SH-SY5Y (cell line): ENCODE results near the gene HNRNPH2.

Experiments
- GATA2 ChIP-seq: IDR thresholded peaks from 2 replicates; pipeline ENCODE4 v1.6.1; 2011; ENCODE audit warnings: mild to moderate bottlenecking, low read depth, low read length
- GATA3 ChIP-seq: IDR thresholded peaks from 2 replicates; pipeline ENCODE4 v1.6.1; 2011; ENCODE audit warnings: low read depth, mild to moderate bottlenecking, low read length, moderate library complexity

The HNRNPH2 gene

DNA sequence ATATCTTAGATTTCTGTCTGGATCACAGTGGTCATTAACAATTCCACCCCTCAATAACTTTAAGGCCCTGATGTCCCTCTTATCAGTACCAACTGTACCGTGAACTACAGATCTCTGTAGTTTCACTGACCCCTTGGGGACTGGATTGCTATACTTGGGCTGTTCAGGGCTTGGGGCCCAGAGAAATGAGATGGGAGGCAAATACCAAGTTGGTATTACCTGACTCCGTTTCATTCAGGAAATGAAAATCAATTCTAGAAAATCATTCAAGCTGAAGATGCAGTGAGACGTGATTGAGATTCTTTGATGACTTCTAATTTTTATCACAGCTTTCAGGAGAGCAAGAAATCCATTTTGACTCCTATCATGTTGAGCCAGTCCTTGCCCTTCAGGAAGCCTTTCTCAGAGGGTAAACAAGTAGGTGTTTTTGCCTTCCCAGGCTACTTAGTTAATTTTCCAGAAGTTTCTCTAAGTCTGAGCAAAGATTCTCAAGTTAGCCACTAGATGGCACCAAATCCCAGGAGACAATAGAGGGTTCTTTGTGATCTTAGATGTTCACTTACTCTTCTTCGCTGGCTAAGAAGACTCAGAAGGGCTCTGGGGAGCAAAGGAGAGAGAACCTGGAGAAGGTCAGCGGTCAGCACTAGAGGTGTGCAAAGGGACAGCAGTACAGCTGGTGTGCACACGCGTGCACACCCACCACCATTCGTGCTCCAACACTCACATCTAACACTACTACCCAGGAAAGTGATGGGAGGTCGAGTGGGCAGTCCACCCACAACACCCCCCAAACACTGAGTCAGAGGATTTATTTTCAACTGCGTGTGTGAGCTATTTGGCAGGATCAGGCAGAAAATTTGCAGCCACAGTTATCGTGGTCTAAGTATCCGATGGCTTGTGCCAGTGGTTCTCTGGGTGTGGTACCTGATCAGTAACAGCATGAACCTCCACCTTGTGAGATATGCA, 7.4 kb downstream of the HNRNPH2 start:
- TF ChIP-seq GATA2, result no peak
- TF ChIP-seq GATA3, result no peak

DNA sequence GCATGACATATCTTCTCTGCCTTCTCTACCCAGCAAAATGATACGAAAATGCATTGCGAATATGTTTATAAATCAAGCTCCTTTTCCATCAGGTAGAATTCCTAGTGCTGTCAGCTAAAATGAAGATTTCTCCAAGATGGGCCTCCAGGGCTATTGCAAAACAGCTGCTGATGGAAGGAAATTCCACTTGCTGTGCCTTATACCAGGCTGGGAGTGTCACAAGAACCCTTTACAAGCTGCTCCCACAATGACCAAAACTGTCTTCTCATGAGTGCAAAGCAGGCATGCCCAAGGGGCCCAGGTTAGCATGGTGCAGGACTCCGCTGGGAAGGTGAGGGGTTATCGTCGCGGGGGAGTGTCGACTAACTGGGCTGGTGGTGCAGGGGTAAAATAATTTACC, 8.7 kb downstream of the HNRNPH2 start:
- TF ChIP-seq GATA2, result no peak
- TF ChIP-seq GATA3, result no peak

DNA sequence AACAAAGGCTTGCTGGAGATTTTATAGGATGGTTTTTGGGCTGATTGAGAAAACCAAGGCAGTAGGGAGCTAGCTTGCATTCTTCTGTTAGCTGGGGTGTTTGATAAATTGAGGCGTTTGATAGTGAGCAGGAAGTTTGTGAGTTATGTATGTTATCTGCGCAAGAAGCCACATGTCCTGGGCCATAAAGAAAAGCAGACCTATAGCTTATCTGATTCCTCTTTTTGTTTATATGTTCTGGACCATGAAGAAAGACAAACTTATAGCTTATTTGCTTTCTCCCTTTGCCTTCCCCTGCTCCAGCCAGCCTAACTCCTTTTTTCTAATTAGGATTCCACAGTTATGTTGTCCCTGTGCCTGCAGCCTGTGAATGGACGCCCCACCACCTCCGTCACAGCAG, 9.2 kb downstream of the HNRNPH2 start:
- TF ChIP-seq GATA3 (no peak), GATA2 (no peak; the same call in 1 of the 2 replicates)

DNA sequence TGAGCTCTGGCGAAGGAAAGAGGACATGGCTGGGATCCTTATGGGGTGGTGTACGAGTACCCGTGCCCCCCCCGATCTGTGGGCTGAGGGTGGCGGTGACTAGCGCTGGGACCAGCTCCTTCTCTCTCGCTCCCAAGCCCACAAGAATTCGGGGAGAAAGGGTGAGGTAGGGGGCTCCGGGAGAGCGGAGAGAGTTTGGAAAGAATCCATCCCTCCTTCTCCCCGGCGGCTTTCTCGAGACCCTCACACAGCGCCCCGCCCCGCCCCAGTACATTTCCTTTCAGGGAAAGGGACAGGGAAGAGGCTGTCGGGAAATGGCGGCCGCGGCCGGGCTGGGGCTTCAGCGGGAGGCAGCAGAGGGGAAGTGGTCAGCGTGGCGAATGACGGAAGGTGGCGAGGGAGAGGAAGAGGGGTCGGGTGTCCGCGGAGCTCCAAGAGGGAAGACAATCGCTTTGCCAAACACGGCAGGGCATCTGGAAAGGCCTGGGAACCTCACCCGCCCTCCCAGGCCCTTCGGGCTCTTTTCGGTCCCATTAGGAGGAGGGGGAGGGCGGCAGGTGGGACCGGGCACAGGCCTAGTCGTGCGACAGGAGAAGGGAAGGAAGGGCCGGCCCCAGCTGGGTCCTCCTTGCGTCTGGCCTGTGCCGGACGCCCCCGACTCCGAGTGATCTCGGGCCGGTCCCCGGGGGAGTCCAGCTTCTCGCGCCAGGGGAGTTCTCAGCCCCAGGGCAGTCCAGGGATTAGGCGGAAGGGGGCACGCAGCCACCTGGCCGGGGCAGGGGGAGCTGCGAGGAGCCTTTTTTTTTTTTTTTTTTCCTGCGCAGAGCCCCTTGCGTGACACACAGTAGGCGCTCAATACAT, 10.2 kb downstream of the HNRNPH2 start:
- no peak for TF ChIP-seq GATA2

DNA sequence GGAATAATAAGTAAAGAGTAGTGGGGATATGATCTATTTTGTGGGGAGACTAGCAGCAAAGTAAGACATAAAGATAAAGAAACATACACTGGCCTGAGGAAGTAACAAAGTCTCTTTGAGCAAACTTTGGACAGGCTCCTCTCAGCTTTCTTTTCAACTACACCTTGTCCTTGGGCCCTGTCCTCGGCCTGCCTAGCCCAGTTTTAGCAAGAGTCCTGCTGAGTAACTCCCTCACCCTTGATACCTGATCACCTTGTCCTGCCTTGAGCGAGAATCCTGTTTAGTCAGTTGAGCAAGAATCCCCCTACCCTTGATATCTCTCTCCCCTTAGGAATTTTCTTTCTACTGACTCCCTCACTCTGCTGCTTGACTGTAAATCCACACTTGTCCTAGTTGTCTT, 11.5 kb downstream of the HNRNPH2 start:
- TF ChIP-seq GATA3, result no peak
- no peak for TF ChIP-seq GATA2

DNA sequence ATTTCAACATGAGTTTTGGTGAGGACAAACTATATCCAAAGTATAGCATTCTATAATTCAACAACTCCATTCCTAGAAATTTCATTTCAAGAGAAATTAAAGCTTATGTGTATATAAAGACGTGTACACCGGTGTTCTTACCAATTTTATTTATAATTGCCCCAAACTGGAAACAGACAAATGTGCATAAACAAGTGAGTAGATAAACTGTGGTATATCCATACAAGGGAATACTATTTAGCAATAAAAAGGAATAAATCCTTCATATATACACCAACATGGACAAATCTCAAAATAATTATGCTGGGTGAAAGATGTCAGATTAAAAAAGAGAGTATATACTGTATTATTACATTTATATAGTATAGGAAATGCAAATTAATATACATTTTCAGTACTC, 19.9 kb downstream of the HNRNPH2 start:
- TF ChIP-seq GATA2, result no peak
- no peak for TF ChIP-seq GATA3

DNA sequence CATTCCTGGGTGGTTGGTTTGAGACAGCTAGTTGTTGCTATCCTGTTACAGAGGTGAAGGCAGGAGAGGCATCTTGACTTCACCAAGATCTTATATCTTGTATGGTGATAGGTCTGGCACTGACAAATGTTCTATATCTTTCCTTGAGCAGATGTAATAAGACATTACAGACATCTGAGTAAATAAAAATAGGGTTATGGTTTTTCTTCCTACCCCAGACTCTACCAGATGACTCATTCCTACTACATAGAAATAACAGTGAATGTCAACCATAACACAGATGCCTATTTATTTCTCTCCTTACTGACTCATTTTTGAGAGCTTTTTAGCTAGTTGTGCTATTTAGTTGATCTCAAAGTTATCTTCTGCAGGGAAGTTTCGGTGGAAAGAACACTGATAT, 21.9 kb downstream of the HNRNPH2 start:
- TF ChIP-seq GATA3, result no peak
- TF ChIP-seq GATA2, result no peak

DNA sequence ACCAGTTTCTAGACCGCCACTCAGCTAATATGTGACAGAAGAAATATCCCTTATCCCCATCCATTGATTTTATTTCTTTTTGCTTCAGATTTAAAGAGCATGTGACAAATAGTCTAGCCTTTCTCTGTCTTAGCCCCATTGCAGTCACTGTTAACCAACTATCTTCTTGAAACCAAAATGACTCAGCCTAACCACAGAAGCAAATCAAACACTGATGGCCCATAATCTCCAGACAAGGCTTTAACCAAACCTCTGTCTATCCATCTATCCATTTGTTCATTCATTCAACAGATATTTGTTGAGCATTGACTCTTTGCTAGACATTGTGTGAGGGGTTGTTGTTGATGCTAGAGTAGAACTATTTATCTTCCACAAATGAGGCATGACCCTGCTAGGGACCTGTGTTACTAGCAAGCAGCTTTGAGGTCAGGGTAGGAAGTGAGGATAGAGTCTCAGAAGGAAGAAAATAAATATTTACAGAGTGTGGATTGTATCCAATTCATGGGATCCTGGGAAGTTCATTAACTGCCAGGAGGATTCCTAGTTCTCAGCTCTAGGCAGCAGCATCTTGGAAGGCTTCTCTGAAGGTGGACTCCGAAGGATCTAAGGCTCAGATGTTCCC, 22.5 kb downstream of the HNRNPH2 start:
- no peak for TF ChIP-seq GATA3
- TF ChIP-seq GATA2, result no peak

DNA sequence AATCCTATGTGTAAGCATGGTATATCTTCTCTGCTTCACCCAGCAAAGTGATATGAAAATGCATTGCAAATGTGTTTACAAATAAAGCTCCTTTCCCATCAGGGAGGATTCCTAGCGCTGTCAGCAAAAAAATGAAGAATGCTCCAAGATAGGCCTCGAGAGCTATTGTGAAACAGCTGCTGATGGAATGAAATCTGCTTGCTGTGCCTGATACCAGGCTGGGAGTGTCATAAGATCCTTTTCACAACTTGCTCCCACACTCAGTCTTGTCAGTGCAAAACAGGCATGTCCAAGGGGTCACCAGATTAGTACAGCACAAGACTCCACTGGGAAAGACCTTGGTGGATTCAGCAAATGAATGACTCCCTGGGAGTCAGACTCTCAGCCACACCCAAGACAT, 34.1 kb downstream of the HNRNPH2 start:
- no peak for TF ChIP-seq GATA3
- TF ChIP-seq GATA2, result no peak

DNA sequence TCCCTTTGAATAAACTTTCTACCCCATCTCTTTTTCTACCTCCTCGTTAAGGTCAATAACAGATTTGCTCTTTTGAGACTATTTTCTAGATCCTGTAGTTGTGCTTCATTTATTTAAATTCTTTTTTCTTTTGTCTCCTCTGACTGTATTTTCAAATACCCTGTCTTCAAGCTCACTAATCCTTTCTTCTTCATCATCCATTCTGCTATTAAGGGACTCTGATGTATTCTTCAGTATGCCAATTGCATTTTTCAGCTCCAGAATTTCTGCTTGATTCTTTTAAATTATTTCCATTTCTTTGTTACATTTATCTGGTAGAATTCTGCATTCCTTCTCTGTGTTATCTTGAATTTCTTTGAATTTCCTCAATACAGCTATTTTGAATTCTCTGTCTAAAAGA, 41.3 kb downstream of the HNRNPH2 start:
- no peak for TF ChIP-seq GATA3
- TF ChIP-seq GATA2, result no peak

DNA sequence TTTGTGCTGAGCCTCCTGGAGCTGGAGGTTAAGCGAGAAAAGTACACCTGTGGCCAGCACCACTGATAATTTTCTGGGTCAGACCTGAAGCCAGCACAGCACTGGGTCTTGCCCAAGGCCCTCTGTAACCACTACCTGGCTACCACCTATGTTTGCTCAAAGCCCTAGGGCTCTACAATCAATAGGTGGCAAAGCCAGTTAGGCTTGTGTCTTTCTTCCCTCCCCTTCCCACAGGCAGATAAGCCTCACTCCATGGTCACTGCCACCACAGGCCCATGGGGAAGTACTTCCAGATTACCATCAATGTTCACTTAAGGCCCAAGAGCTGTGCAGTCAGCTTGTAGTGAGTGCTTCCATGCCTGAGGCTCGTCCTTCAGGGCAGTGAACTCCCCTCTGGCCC, 42.1 kb downstream of the HNRNPH2 start:
- TF ChIP-seq GATA2 (no peak), GATA3 (no peak)

DNA sequence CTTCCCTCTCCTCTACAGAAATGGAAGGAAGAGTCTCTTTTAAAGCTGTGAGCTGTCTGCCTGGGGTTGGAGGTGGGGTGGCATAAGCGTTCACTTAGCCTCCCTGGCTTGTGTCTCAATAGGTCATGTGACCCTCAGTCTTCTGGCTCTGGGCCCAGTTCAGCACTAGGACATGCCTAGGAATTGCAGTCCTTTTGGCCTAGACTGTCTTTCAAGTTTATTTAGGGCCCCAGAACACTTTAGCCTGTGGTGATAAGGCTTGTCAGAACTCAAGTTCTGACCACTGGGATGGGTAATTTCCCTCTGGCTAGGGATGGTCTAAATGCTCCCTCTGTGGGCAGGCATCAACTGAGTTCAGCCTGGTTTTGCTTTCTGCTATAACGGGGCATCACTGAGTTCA, 42.9 kb downstream of the HNRNPH2 start:
- TF ChIP-seq GATA3 (no peak), GATA2 (no peak)

DNA sequence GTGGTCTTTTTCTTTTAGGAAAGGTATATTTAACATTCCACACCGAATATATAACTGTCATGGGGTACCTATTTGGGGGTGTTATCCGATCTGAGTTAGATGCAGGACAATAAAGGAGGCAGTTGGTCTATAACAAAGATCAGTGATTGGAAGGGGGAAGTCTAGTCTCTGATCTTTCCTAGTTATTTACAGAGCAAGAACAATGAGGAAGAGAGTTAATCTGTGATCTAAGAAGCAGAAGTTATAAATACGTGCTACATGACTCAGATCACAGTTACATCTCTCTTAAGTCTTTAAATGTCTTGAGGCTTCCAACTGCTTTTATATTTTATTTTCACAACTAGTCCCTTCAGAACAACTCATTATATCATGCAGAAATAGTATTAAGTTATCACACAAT, 44.0 kb downstream of the HNRNPH2 start:
- TF ChIP-seq GATA3 (no peak), GATA2 (no peak)

DNA sequence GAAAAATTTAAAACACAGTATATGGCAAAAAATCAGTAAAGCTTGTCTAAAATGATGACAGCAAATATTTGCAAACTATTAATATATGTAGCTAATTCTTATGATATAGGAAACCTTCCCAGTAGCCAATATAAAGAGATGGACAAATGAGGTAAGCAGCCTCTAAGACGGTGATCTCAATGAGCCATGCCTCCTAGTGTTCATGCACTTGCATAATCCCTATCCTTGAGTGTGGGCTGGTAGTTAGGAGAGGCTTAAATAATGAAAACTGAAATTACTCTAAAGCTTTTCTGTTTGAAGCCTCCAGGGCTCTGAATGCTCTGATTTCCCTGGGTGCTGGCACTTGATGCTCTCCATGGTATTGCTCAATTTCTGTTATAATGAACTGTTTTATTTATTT, 52.6 kb downstream of the HNRNPH2 start:
- TF ChIP-seq GATA3, result no peak
- TF ChIP-seq GATA2, result no peak

DNA sequence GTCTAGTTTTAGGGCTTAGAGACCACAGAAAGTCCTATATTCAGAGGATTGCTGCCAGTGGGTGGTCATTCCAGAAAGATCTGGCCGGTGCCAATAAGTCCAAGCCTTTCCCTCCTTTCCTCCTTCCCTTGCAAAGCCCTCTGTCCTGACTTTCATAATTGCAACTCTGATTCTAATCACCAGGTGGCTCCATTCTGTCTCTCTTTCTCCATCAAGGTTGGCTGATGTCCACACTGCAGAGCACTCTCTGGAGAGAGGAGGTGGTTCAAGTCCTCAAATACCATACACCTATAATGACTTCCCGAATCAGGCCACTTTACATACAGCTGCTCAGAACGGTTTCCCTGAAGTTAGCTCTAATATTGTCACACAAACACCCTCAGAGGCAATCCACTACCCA, 54.9 kb downstream of the HNRNPH2 start:
- TF ChIP-seq GATA2, result no peak
- TF ChIP-seq GATA3, result no peak
